Neural cell (in vitro differentiated cells): ENCODE measurements around the gene SAYSD1.

ENCODE experiments used
- EP300 ChIP-seq: fragments of 450-650 bp; conservative IDR thresholded peaks from 2 replicates; pipeline ENCODE4 v1.6.1; 2014; ENCODE audit warnings: antibody characterized with exemption, mild to moderate bottlenecking, moderate library complexity; ENCODE audit not compliant: poor library complexity, severe bottlenecking
- EZH2 ChIP-seq: fragments of 200-600, 300-800 bp; shearing (Covaris generic), sonication (generic); IDR thresholded peaks from 2 replicates; pipeline ENCODE4 v1.6.1; 2014; ENCODE audit warnings: antibody characterized with exemption, low read length, borderline replicate concordance, mild to moderate bottlenecking; ENCODE audit not compliant: insufficient read depth, poor library complexity, severe bottlenecking
- MXI1 ChIP-seq: fragments of 450-650 bp; conservative IDR thresholded peaks from 2 replicates; pipeline ENCODE4 v1.6.1; 2014; ENCODE audit warnings: antibody characterized with exemption, mild to moderate bottlenecking; ENCODE audit not compliant: poor library complexity, severe bottlenecking
- POLR2AphosphoS5 ChIP-seq: IDR thresholded peaks from 2 replicates; pipeline ENCODE4 v1.6.1; 2012
- RAD21 ChIP-seq: fragments of 450-650 bp; conservative IDR thresholded peaks from 2 replicates; pipeline ENCODE4 v1.6.1; 2014; ENCODE audit warnings: antibody characterized with exemption, mild to moderate bottlenecking, moderate library complexity
- SMC3 ChIP-seq: fragments of 450-650 bp; conservative IDR thresholded peaks from 2 replicates; pipeline ENCODE4 v1.6.1; 2014; ENCODE audit warnings: antibody characterized with exemption, mild to moderate bottlenecking, moderate library complexity; ENCODE audit not compliant: poor library complexity
- TAF1 ChIP-seq: IDR thresholded peaks from 2 replicates; pipeline ENCODE4 v1.6.1; 2012; ENCODE audit warnings: low read depth
- TF ChIP-seq, protein P1 (sequence below): fragments of 450-650 bp; IDR thresholded peaks from 2 replicates; pipeline ENCODE4 v1.5.1; 2014; ENCODE audit warnings: antibody characterized with exemption, mild to moderate bottlenecking, moderate library complexity; ENCODE audit not compliant: poor library complexity, severe bottlenecking
- TF ChIP-seq, protein P2 (sequence below): IDR thresholded peaks from 2 replicates; pipeline ENCODE4 v1.6.1; 2012; ENCODE audit warnings: borderline replicate concordance

GRCh38 chr6:39090036-39090435 lies 24.9 kb downstream of the SAYSD1 start:
- TF ChIP-seq, protein P1, sequence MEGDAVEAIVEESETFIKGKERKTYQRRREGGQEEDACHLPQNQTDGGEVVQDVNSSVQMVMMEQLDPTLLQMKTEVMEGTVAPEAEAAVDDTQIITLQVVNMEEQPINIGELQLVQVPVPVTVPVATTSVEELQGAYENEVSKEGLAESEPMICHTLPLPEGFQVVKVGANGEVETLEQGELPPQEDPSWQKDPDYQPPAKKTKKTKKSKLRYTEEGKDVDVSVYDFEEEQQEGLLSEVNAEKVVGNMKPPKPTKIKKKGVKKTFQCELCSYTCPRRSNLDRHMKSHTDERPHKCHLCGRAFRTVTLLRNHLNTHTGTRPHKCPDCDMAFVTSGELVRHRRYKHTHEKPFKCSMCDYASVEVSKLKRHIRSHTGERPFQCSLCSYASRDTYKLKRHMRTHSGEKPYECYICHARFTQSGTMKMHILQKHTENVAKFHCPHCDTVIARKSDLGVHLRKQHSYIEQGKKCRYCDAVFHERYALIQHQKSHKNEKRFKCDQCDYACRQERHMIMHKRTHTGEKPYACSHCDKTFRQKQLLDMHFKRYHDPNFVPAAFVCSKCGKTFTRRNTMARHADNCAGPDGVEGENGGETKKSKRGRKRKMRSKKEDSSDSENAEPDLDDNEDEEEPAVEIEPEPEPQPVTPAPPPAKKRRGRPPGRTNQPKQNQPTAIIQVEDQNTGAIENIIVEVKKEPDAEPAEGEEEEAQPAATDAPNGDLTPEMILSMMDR = no peak
- TF ChIP-seq TAF1 = no peak
- no peak for TF ChIP-seq SMC3
- TF ChIP-seq EZH2 = no peak
- no peak for TF ChIP-seq EP300
- TF ChIP-seq MXI1 = no peak
- TF ChIP-seq, protein P2, sequence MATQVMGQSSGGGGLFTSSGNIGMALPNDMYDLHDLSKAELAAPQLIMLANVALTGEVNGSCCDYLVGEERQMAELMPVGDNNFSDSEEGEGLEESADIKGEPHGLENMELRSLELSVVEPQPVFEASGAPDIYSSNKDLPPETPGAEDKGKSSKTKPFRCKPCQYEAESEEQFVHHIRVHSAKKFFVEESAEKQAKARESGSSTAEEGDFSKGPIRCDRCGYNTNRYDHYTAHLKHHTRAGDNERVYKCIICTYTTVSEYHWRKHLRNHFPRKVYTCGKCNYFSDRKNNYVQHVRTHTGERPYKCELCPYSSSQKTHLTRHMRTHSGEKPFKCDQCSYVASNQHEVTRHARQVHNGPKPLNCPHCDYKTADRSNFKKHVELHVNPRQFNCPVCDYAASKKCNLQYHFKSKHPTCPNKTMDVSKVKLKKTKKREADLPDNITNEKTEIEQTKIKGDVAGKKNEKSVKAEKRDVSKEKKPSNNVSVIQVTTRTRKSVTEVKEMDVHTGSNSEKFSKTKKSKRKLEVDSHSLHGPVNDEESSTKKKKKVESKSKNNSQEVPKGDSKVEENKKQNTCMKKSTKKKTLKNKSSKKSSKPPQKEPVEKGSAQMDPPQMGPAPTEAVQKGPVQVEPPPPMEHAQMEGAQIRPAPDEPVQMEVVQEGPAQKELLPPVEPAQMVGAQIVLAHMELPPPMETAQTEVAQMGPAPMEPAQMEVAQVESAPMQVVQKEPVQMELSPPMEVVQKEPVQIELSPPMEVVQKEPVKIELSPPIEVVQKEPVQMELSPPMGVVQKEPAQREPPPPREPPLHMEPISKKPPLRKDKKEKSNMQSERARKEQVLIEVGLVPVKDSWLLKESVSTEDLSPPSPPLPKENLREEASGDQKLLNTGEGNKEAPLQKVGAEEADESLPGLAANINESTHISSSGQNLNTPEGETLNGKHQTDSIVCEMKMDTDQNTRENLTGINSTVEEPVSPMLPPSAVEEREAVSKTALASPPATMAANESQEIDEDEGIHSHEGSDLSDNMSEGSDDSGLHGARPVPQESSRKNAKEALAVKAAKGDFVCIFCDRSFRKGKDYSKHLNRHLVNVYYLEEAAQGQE = no peak
- no peak for TF ChIP-seq POLR2AphosphoS5
- no peak for TF ChIP-seq RAD21
